ENCODE measurements around the gene NCSTN. TPM values are rescaled to one million over a fixed set of nuclear protein-coding genes. Genes with fewer than 3 reads are reported as not detected.

The NCSTN gene
- polyA plus RNA-seq, 1 donor (not counting 4 experiments of a cell fraction or from before 2014, with no cell fraction given), result 111 TPM

GRCh38 chr1:160401487-160401805 lies 58.3 kb downstream of the NCSTN start:
- Histone ChIP-seq H2AFZ (ENCODE audit: control insufficient read depth, low read length) (no peak overlapping the region), H3K4me2 (ENCODE audit: control insufficient read depth, extremely low read depth, insufficient read depth, low read depth, low read length) (peak overlapping the region; percentile 83)
- dilution Hi-C loops (cut with MboI; ENCODE audit: extremely low pct_ligation_motif_present, low sequenced_read_pairs), result no loop called here

GRCh38 chr1:160402001-160402795 lies 59.0 kb downstream of the NCSTN start:
- no peaks in the 10 kb centered on the region for H3K27me3 ChIP-seq (ENCODE audit: control insufficient read depth, extremely low read depth, insufficient read depth, low read length)
- peaks cover 61% of the 10 kb centered on the region for H3K4me1 ChIP-seq (ENCODE audit: control insufficient read depth, extremely low read depth, insufficient read depth, low read length)
- H3K9me1 ChIP-seq (ENCODE audit: control insufficient read depth, extremely low read depth, insufficient read depth, low read length), result peaks cover 2% of the 10 kb centered on the region
- H4K20me1 ChIP-seq (ENCODE audit: control insufficient read depth, extremely low read depth, insufficient read depth, low read length), result no peaks in the 10 kb centered on the region
- no peak overlapping the region for H3K27ac ChIP-seq (ENCODE audit: control insufficient read depth, insufficient read depth, low read length)
- H2AFZ ChIP-seq (ENCODE audit: control insufficient read depth, low read length), result no peak overlapping the region
- peak overlapping the region in 1 of 3 experiments; percentile 91 for H3K4me3 ChIP-seq (ENCODE audit: control insufficient read depth in 2 of 3, extremely low read depth in 1 of 3, insufficient read depth in 2 of 3, low read depth in 1 of 3, low read length in 3 of 3)
- peak overlapping the region; percentile 83 for H3K4me2 ChIP-seq (ENCODE audit: control insufficient read depth, extremely low read depth, insufficient read depth, low read depth, low read length)
- peaks cover 3% of the 10 kb centered on the region for H3K79me2 ChIP-seq (ENCODE audit: control insufficient read depth, insufficient read depth, low read length)
- FAIRE-seq (peak; percentile 56), DNase-seq (ENCODE audit: low read depth, low spot score) (no peak)
- no peak overlapping the region for H3K9ac ChIP-seq (ENCODE audit: control insufficient read depth, extremely low read depth, insufficient read depth, low read length)
- no peaks in the 10 kb centered on the region for H3K36me3 ChIP-seq (ENCODE audit: control insufficient read depth in 2 of 2, extremely low read depth in 1 of 2, insufficient read depth in 2 of 2, low read length in 2 of 2)
- H3K9me3 ChIP-seq (ENCODE audit: control insufficient read depth, low read depth, low read length), result no peaks in the 10 kb centered on the region
- no peak for TF ChIP-seq EZH2 (IDR thresholded peaks at IDR 0.05; ENCODE audit: low read length)
- TF ChIP-seq CTCF (optimal IDR thresholded peaks at IDR 0.05 in 1 of 3, IDR thresholded peaks at IDR 0.05 in 1 of 3, conservative IDR thresholded peaks at IDR 0.05 in 1 of 3; ENCODE audit: extremely low read depth in 1 of 3, insufficient read depth in 2 of 3, low read length in 3 of 3), result no peak
- dilution Hi-C loops (cut with MboI; ENCODE audit: extremely low pct_ligation_motif_present, low sequenced_read_pairs), result no loop called here

More at GRCh38 chr1:160401487-160401805, 58.3 kb downstream of the NCSTN start:
- Histone ChIP-seq H3K4me3 (ENCODE audit: control insufficient read depth in 2 of 3, extremely low read depth in 1 of 3, insufficient read depth in 2 of 3, low read depth in 1 of 3, low read length in 3 of 3) (peak overlapping the region; percentile 56 to 91 (median 57)), H3K9ac (ENCODE audit: control insufficient read depth, extremely low read depth, insufficient read depth, low read length) (peak overlapping the region; percentile 69), H3K4me1 (ENCODE audit: control insufficient read depth, extremely low read depth, insufficient read depth, low read length) (peaks cover 54% of the 10 kb centered on the region), H3K27me3 (ENCODE audit: control insufficient read depth, extremely low read depth, insufficient read depth, low read length) (no peaks in the 10 kb centered on the region), H3K79me2 (ENCODE audit: control insufficient read depth, insufficient read depth, low read length) (peaks cover 3% of the 10 kb centered on the region), H3K27ac (ENCODE audit: control insufficient read depth, insufficient read depth, low read length) (no peak overlapping the region), H4K20me1 (ENCODE audit: control insufficient read depth, extremely low read depth, insufficient read depth, low read length) (no peaks in the 10 kb centered on the region), H3K36me3 (ENCODE audit: control insufficient read depth in 2 of 2, extremely low read depth in 1 of 2, insufficient read depth in 2 of 2, low read length in 2 of 2) (no peaks in the 10 kb centered on the region), H3K9me1 (ENCODE audit: control insufficient read depth, extremely low read depth, insufficient read depth, low read length) (peaks cover 2% of the 10 kb centered on the region), H3K9me3 (ENCODE audit: control insufficient read depth, low read depth, low read length) (no peaks in the 10 kb centered on the region)
- no peak for FAIRE-seq
- DNase-seq (ENCODE audit: low read depth, low spot score), result no peak
- no peak for TF ChIP-seq CTCF (optimal IDR thresholded peaks at IDR 0.05 in 1 of 3, IDR thresholded peaks at IDR 0.05 in 1 of 3, conservative IDR thresholded peaks at IDR 0.05 in 1 of 3; ENCODE audit: extremely low read depth in 1 of 3, insufficient read depth in 2 of 3, low read length in 3 of 3)
- TF ChIP-seq EZH2 (IDR thresholded peaks at IDR 0.05; ENCODE audit: low read length), result no peak
